HG03520 (cell line): ENCODE results near the gene ATP9B.
"Not testable (repeated sequence)": the region's sequence is repeated elsewhere in the genome, so short reads cannot be mapped to it uniquely, and the experiment has no call there.

ENCODE experiments used
- ATAC-seq: cut with Tn5 transposase; IDR thresholded peaks from one replicate; pipeline ENCODE4 v1.9.1; 2021; ENCODE audit warnings: mild to moderate bottlenecking, moderate library complexity; ENCODE audit not compliant: unreplicated experiment

The ATP9B gene

DNA sequence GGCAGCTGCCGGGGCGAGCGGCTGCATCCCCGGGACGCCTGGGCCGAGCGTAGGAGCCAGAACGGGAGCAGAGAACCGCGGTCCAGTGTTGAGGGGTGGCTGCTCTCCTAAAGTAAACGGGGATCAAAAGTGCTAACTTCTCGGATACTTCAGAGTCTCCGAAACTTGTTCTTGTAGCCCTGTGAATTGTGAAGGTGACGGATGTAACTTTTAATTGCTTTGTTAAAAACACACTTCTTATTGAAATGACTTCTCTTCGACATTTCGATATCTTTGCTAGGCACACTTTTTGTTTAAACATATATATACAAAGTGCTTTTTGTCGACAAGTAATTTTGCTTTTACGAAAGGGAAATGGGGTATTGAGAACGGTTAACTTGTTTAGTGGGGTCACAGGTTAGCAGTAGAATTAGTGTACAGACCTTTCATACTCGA, 540 bp downstream of the ATP9B start:
- ATAC-seq = no peak

GRCh38 chr18:79070486-79070885, 1.3 kb downstream of the ATP9B start:
- no peak for ATAC-seq

DNA sequence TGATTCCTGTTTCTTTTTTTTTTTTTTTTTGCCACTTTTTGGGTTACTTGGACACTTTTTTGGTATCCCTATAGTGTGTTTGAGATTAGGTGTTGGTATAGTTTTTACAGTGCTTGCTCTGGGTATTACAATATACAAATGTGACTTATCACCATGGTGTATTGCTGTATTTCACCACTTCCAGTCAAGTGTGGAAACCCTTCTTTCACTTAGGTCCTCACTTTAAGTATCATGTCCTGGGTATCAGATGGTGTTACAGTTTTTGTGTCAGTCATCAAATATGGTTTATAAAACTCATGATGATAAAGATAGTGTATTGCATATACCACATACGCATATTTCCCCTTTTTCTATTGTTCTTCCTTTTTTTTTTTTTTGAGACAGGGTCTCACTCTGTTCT, 1.8 kb downstream of the ATP9B start:
- ATAC-seq = no peak

DNA sequence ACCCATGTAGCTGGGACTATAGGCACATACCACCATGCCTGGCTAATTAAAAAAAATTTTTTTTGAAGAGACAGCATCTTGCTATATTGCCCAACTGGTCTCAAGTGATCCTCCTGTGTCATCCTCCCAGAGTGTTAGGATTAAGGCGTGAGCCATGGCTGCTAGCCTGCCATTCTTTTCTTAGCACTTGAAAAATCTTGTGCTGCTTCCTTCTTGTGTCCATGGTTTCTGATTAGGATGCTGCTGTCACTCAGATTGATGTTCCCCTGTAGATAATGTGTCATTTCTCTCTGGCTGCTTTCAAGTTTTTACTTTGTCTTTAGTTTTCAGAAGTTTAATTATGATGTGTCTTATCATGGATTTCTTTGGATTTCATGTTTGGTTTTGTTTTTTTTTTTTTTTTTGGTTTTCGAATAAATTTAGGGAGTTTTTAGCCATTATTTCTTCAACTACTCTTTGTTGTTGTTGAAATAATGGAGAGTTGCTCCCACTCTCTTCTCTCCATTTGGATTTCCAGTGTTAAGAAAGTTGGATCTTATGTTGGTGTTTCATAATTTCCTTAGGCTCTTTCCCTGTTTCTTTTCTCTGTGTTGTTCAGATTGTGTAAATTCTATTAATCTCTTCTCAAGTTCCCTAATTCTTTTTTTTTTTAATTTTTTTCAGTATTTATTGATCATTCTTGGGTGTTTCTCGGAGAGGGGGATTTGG, 2.5 kb downstream of the ATP9B start:
- ATAC-seq = no peak

DNA sequence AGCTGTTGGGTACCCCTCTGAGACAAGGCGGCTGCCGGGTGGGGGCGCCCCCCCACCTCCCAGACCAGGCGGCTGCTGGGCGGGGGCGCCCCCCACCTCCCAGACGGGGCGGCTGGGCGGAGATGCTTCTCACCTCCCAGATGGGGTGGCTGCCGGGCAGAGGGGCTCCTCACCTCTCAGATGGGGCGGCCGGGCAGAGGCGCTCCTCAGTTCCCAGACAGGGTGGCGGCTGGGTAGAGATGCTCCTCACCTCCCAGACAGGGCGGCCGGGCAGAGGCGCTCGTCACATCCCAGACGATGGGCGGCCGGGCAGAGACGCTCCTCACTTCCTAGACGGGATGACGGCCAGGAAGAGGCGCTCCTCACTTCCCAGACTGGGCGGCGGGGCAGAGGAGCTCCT, 3.5 kb downstream of the ATP9B start:
- not testable (repeated sequence) for ATAC-seq

DNA sequence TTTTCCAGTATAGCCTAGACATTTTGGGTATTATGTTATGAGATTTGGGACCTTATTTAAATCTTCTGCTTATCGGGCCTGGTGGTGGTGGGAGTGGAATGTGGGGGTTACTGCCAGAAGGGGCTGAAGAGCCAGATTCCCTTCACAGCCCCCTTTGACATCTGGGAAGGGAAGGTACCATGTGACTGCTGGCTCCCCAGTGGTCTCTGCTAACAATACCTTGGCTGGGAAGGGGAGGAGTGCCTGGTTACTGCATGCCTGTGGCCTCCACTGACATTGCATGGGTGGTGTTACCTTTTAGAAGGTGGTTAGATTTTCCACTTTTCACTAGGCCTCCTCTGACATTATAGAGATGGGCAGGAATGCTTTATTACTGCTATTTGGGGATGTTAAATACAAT, 8.0 kb downstream of the ATP9B start:
- no peak for ATAC-seq

DNA sequence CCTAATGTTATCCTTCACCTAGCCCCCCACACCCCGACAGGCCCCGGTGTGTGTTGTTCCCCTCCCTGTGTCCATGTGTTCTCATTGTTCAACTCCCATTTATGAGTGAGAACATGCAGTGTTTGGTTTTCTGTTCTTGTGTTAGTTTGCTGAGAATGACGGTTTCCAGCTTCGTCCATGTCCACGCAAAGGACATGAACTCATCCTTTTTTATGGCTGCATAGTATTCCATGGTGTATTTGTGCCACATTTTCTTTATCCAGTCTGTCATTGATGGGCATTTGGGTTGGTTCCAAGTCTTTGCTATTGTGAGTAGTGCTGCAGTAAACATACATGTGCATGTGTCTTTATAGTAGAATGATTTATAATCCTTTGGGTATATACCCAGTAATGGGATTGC, 9.6 kb downstream of the ATP9B start:
- not testable (repeated sequence) for ATAC-seq

DNA sequence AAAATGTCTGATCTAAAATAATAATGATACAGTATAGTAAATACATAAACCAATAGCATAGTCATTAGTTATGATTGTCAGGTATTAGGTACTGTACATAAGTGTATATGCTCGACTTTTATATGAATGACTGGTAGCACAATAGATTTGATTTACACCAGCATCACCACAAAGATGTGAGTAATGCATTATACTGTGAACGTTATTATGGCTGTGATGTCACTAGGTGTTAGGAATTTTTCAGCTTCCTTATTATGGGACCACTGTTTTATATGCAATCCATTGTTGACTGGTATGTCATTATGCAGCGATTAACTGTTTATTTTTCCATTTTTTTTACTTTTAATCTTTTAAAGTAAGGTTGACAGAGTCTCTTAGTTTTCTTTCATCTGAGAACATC, 23.7 kb downstream of the ATP9B start:
- ATAC-seq = no peak

GRCh38 chr18:79093986-79094385, 24.8 kb downstream of the ATP9B start:
- no peak for ATAC-seq

GRCh38 chr18:79095216-79095615, 26.0 kb downstream of the ATP9B start:
- no peak for ATAC-seq

DNA sequence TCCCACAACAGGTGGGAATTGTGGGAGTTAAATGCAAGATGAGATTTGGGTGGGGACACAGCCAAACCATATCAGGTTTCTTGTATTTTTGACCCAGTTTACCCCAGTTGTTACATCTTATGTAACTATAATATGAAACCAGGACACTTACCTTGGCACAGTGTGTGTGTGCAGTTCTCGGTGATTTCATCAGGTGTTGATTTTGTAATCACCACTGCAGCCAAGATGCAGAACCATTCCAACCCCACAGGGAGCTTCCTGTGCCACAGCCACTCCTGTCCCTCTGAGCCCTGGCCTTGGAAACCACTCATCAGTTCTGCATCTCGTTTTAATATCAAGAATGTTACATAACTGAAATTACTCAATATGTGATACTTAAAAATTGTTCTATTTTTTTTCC, 31.8 kb downstream of the ATP9B start:
- ATAC-seq = no peak

GRCh38 chr18:79102886-79103285, 33.7 kb downstream of the ATP9B start:
- no peak for ATAC-seq

- no peak for ATAC-seq
These were observed 34.9 kb downstream of the ATP9B start for GRCh38 chr18:79104137-79104536.

DNA sequence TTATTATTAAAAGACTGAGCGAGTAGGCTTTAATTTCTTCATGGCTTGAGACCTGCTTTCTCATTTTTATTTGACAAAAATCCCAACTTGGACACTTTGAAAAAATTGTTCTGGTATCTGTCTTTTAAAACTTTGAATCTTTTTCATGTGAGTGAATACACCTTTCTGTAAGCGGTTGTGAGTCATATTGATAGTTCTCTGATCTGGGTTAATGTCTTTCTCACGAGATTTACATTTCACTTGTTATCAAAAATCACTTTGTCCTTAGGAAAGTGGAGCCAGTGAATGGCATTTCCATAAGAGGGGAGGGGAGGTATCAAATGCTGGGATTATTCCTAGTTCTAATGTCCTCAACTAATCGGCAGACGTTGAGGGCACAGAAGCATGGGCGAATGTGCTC, 36.3 kb downstream of the ATP9B start:
- no peak for ATAC-seq

DNA sequence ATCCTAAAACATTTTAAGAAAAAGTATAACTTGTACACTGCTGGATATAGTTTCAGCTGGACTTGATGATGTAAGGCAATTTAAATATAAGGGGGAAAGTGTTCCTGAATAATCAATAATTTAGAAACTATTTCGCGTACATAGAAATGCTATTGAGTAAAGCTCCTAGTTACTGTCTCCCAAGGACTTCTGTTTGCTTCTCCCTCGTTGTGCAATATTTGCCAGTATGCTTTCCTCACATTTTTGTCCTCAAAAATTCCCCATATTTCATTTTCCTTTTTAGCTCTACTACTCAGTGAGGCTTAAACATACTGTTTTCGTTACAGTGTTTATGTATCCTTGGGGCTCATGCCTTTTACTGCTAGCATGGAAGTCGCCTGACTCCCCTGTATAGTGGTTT, 36.9 kb downstream of the ATP9B start:
- no peak for ATAC-seq

GRCh38 chr18:79107886-79108285, 38.7 kb downstream of the ATP9B start:
- ATAC-seq = no peak

DNA sequence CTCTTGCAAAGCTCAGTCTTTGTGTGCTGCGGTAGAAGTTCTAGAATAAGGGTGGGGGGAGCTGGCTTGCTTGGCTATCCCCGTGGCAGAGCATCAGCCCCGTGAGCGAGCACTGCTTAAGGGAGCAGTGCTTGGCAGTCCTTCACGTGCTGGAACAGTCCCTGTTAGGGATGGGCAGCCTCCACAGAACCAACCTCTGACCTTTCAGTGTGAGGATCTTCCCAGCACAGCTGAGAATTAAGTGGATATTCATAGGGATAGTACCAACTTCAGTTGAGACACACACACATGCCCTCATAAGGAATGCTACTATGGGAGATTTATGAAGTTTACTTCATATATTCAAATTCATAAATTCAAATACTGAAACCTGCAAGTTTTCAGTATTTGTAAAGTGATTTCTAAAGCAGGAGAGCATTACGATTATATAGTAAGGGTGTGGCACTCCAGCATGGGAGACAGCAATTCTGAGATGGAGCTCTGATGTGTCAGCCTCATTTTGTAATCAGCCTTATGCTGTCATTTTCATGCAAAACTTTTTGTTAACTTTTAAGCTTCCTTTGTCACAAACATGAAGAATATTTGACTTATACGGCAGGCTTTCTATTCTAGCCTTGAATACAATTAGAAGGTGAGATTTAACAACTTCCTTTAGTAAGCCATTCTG, 39.5 kb downstream of the ATP9B start:
- ATAC-seq = no peak

DNA sequence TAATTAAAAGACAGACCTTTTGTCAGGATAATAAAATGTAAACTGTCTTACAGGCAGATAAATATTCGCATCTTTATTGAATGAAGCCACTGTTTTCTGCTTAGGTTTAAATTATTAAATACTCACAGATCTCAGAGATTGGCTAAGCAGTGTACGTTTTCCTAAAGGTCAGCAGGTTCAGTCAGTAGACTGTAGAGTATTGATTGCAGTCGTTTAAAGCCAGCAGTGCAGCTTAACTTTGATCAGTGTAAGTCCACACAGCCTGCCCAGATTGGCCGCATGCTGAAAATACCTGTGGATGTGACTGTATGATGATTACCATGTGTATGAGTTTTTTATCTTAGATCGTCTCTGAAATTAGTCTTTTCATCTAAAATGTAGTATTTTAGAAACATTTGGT, 42.3 kb downstream of the ATP9B start:
- no peak for ATAC-seq

- ATAC-seq = no peak
These were observed 48.2 kb downstream of the ATP9B start for GRCh38 chr18:79117385-79117784.

DNA sequence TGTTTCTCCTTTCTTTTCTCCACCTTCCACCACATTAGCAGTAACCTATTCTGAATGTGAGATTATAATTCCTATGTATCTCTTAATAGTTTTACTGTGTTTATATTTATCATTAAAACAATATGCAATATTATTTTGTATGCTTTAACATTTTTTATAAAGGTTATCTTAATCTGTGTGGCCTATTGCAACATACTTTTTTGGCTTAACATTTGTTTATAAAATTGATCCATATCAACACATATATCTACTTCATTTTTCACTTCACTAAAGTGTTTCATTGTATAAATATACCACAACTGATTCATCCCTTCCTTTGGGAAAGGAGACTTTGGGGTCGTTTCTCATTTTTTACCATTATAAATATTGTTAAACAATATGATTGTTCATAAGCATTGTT, 48.6 kb downstream of the ATP9B start:
- ATAC-seq = no peak

GRCh38 chr18:79118797-79119196, 49.6 kb downstream of the ATP9B start:
- no peak for ATAC-seq

GRCh38 chr18:79121746-79122474, 52.7 kb downstream of the ATP9B start:
- no peak for ATAC-seq
